H1 (cell line): ENCODE results near the gene SPATS2. TPM values are rescaled to one million over a fixed set of nuclear protein-coding genes. Genes with fewer than 3 reads are reported as not detected.

Experiments
- CTCF ChIA-PET: fragments of 300-600 bp; sonication (Branson Sonifier 250); formaldehyde crosslinking; loops from one replicate; lab custom pipeline; 2021; ENCODE audit not compliant: partially characterized antibody; lab: Charles Lee
- POLR2A ChIA-PET: fragments of 300-600 bp; sonication (Branson Sonifier 250); formaldehyde crosslinking; loops from one replicate; lab custom pipeline; 2021; ENCODE audit warnings: inconsistent platforms; ENCODE audit not compliant: partially characterized antibody; lab: Charles Lee
- DNase-seq, 2 experiments: peaks; one replicate each; pipeline versions ENCODE4 v3.0.0 to v3.0.0-alpha.2; 2010 to 2022; ENCODE audit warnings: low spot score in 2 of 2, low read depth in 1 of 2, mixed read lengths in 1 of 2
- FAIRE-seq: peaks from 2 replicates; lab custom pipeline; 2011; peaks lifted over from hg19 to GRCh38; lab: Jason Lieb, UNC
- H2AFZ ChIP-seq: 2 replicates; pipeline ENCODE4 v1.8.1; 2012; ENCODE audit warnings: low read length, inconsistent platforms
- H2AK5ac ChIP-seq: 2 replicates; pipeline ENCODE4 v1.6.1; 2013; ENCODE audit warnings: low read depth, low read length
- H2BK120ac ChIP-seq: replicated peaks from 2 replicates; pipeline ENCODE3; 2013; ENCODE audit warnings: low read depth, low read length, inconsistent platforms
- H2BK12ac ChIP-seq: 2 replicates; pipeline ENCODE4 v1.6.1; 2013; ENCODE audit warnings: low read depth, low read length
- H2BK15ac ChIP-seq: 2 replicates; pipeline ENCODE4 v1.6.1; 2013; ENCODE audit warnings: low read length
- H2BK20ac ChIP-seq: 2 replicates; pipeline ENCODE4 v1.6.1; 2013; ENCODE audit warnings: low read length
- H2BK5ac ChIP-seq: 2 replicates; pipeline ENCODE4 v1.6.1; 2013; ENCODE audit warnings: low read depth, low read length
- H3K14ac ChIP-seq: 2 replicates; pipeline ENCODE4 v1.6.1; 2013; ENCODE audit warnings: inconsistent platforms; ENCODE audit not compliant: insufficient read length
- H3K18ac ChIP-seq: 2 replicates; pipeline ENCODE4 v1.6.1; 2013; ENCODE audit warnings: low read length; ENCODE audit errors: extremely low read depth
- H3K23ac ChIP-seq: 2 replicates; pipeline ENCODE4 v1.6.1; 2013; ENCODE audit warnings: inconsistent platforms; ENCODE audit not compliant: insufficient read length
- H3K23me2 ChIP-seq: 2 replicates; pipeline ENCODE4 v1.6.1; 2013; ENCODE audit warnings: low read depth, low read length
- H3K27ac ChIP-seq: 2 replicates; pipeline ENCODE4 v1.6.1; 2011; ENCODE audit warnings: low read depth, low read length, inconsistent platforms
- H3K27me3 ChIP-seq, 4 experiments: replicated peaks in 1 of 4; 1 replicate in 1 of 4; 2 replicates in 3 of 4; pipeline versions ENCODE4 v1.6.1 to v1.8.1; 2011 to 2013; ENCODE audit warnings: low read length in 3 of 4, mild to moderate bottlenecking in 3 of 4, inconsistent platforms in 2 of 4, mixed read lengths in 2 of 4, moderate library complexity in 1 of 4; ENCODE audit not compliant: control insufficient read depth in 3 of 4, insufficient read depth in 3 of 4; ENCODE audit errors: extremely low read depth in 1 of 4
- H3K36me3 ChIP-seq, 4 experiments: 2 replicates each; pipeline versions ENCODE4 v1.6.1 to v1.8.1; 2011 to 2013; ENCODE audit warnings: mild to moderate bottlenecking in 4 of 4, low read length in 3 of 4, moderate library complexity in 2 of 4, control low read depth in 1 of 4, inconsistent platforms in 1 of 4; ENCODE audit not compliant: insufficient read depth in 4 of 4, control insufficient read depth in 2 of 4
- H3K4ac ChIP-seq: replicated peaks from 2 replicates; pipeline ENCODE3; 2013; ENCODE audit warnings: low read length, low read depth, mixed read lengths, inconsistent platforms; ENCODE audit not compliant: insufficient read length
- H3K4me1 ChIP-seq, 4 experiments: replicated peaks in 1 of 4; 1 replicate in 1 of 4; 2 replicates in 3 of 4; pipeline versions ENCODE4 v1.6.1 to v1.8.1; 2011 to 2013; ENCODE audit warnings: low read length in 3 of 4, inconsistent platforms in 2 of 4, mixed read lengths in 1 of 4; ENCODE audit not compliant: insufficient read depth in 4 of 4, control insufficient read depth in 3 of 4
- H3K4me2 ChIP-seq, 2 experiments: 2 replicates each; pipeline versions ENCODE4 v1.6.1 to v1.8.1; 2011 to 2013; ENCODE audit warnings: low read depth in 2 of 2, low read length in 2 of 2, control low read depth in 1 of 2, inconsistent platforms in 1 of 2, mild to moderate bottlenecking in 1 of 2; ENCODE audit not compliant: insufficient read depth in 1 of 2
- H3K4me3 ChIP-seq, 4 experiments: fragments of 200-600, 300-600 bp in 1 of 4; sonication (generic), shearing (Covaris generic), sonication (Bioruptor Twin) in 1 of 4; 2 replicates each; pipeline versions ENCODE4 v1.5.1 to v1.8.1; 2011 to 2016; ENCODE audit warnings: low read length in 4 of 4, low read depth in 3 of 4, control low read depth in 2 of 4, inconsistent platforms in 2 of 4, mild to moderate bottlenecking in 2 of 4, mixed read lengths in 1 of 4, moderate library complexity in 1 of 4; ENCODE audit not compliant: insufficient read depth in 2 of 4; ENCODE audit errors: extremely low read depth in 1 of 4
- H3K56ac ChIP-seq: replicated peaks from 2 replicates; pipeline ENCODE3; 2013; ENCODE audit warnings: low read depth, mild to moderate bottlenecking, mixed read lengths, low read length, inconsistent platforms; ENCODE audit not compliant: insufficient read length
- H3K79me1 ChIP-seq: 2 replicates; pipeline ENCODE4 v1.6.1; 2013; ENCODE audit warnings: low read depth, low read length, control low read depth
- H3K79me2 ChIP-seq, 2 experiments: 2 replicates each; pipeline versions ENCODE4 v1.6.1 to v1.8.1; 2012 to 2013; ENCODE audit warnings: low read length in 2 of 2, mild to moderate bottlenecking in 2 of 2, inconsistent platforms in 1 of 2; ENCODE audit not compliant: insufficient read depth in 2 of 2, control insufficient read depth in 1 of 2
- H3K9ac ChIP-seq, 4 experiments: replicated peaks in 1 of 4; 1 replicate in 1 of 4; 2 replicates in 3 of 4; pipeline versions ENCODE4 v1.6.1 to v1.8.1; 2011 to 2013; ENCODE audit warnings: low read depth in 3 of 4, low read length in 3 of 4, control low read depth in 2 of 4, mild to moderate bottlenecking in 2 of 4, moderate library complexity in 2 of 4, inconsistent platforms in 1 of 4; ENCODE audit errors: extremely low read depth in 1 of 4
- H3K9me3 ChIP-seq, 2 experiments: 2 replicates each; pipeline versions ENCODE4 v1.6.1 to v1.8.1; 2012 to 2013; ENCODE audit warnings: mild to moderate bottlenecking in 2 of 2, moderate library complexity in 2 of 2, control low read depth in 1 of 2, inconsistent platforms in 1 of 2, low read depth in 1 of 2, low read length in 1 of 2, mixed read lengths in 1 of 2; ENCODE audit not compliant: insufficient read depth in 2 of 2
- H4K20me1 ChIP-seq, 2 experiments: replicated peaks in 1 of 2; 2 replicates each; pipeline versions ENCODE3 to v1.8.1; 2011 to 2013; ENCODE audit warnings: inconsistent platforms in 2 of 2, low read length in 2 of 2, mild to moderate bottlenecking in 1 of 2; ENCODE audit not compliant: insufficient read depth in 2 of 2, control insufficient read depth in 1 of 2
- H4K5ac ChIP-seq: 2 replicates; pipeline ENCODE4 v1.6.1; 2013; ENCODE audit warnings: low read length, low read depth, mixed read lengths, inconsistent platforms; ENCODE audit not compliant: insufficient read length
- H4K8ac ChIP-seq: 2 replicates; pipeline ENCODE4 v1.8.0; 2013; ENCODE audit warnings: mild to moderate bottlenecking, moderate library complexity, low read length, inconsistent platforms; ENCODE audit not compliant: insufficient read depth; ENCODE audit errors: extremely low read depth
- H4K91ac ChIP-seq: replicated peaks from 2 replicates; pipeline ENCODE3; 2013; ENCODE audit warnings: low read length, mixed read lengths, inconsistent platforms; ENCODE audit not compliant: insufficient read length
- E2F6 ChIP-seq: IDR thresholded peaks from 2 replicates; pipeline ENCODE4 v1.6.1; 2012; ENCODE audit warnings: inconsistent platforms
- EP300 ChIP-seq, 2 experiments: IDR thresholded peaks; 1 replicate in 1 of 2; 2 replicates in 1 of 2; pipeline ENCODE4 v1.6.1; 2011 to 2012; ENCODE audit warnings: low read depth in 2 of 2, low read length in 2 of 2, mild to moderate bottlenecking in 2 of 2, borderline replicate concordance in 1 of 2, inconsistent platforms in 1 of 2, moderate library complexity in 1 of 2
- HDAC2 ChIP-seq, 2 experiments: fragments of 300-600 bp in 1 of 2; sonication (generic) in 1 of 2; IDR thresholded peaks; 2 replicates each; pipeline ENCODE4 v1.6.1; 2011 to 2012; ENCODE audit warnings: low read depth in 2 of 2, low read length in 2 of 2, mild to moderate bottlenecking in 2 of 2, moderate library complexity in 2 of 2, borderline replicate concordance in 1 of 2, inconsistent platforms in 1 of 2
- NRF1 ChIP-seq: IDR thresholded peaks from 2 replicates; pipeline ENCODE4 v1.6.1; 2011; ENCODE audit warnings: mild to moderate bottlenecking, low read depth, low read length, improper control_type of control experiment
- PHF8 ChIP-seq: fragments of 200-600 bp; sonication (generic); conservative IDR thresholded peaks from 2 replicates; pipeline ENCODE4 v1.7.1; 2012; ENCODE audit warnings: low read depth, mild to moderate bottlenecking, inconsistent platforms, low read length, moderate library complexity
- SAP30 ChIP-seq: fragments of 300-600 bp; sonication (generic); IDR thresholded peaks from 2 replicates; pipeline ENCODE4 v1.7.1; 2012; ENCODE audit warnings: low read length, moderate library complexity, mild to moderate bottlenecking, inconsistent platforms; ENCODE audit not compliant: insufficient read depth, insufficient replicate concordance
- SP4 ChIP-seq: IDR thresholded peaks from 2 replicates; pipeline ENCODE4 v1.6.1; 2012; ENCODE audit warnings: low read length, inconsistent platforms
- USF2 ChIP-seq: IDR thresholded peaks from 2 replicates; pipeline ENCODE4 v1.6.1; 2011; ENCODE audit warnings: low read length, improper control_type of control experiment
- YY1 ChIP-seq: IDR thresholded peaks from 2 replicates; pipeline ENCODE4 v1.6.1; 2011; ENCODE audit warnings: low read depth, mild to moderate bottlenecking, low read length
- ZNF274 ChIP-seq: IDR thresholded peaks from 2 replicates; pipeline ENCODE4 v1.7.0; 2012; ENCODE audit warnings: low read length, borderline replicate concordance; ENCODE audit errors: extremely low read depth
- WGBS, 2 experiments: shearing (Covaris generic) in 1 of 2; methylation state at CpG; one replicate each; pipeline versions ENCODE4 v1.1.6 to v1.1.7; 2013 to 2015; ENCODE audit warnings: low lambda C conversion rate in 2 of 2, mixed read lengths in 2 of 2, inconsistent platforms in 1 of 2, low coverage in 1 of 2, missing lambda C conversion rate in 1 of 2; ENCODE audit not compliant: insufficient replicate concordance in 2 of 2, insufficient coverage in 1 of 2, insufficient read length in 1 of 2; ENCODE audit errors: extremely low coverage in 1 of 2, missing lambda C conversion rate in 1 of 2; 5-methylcytosine and 5-hydroxymethylcytosine counted together
- polyA plus RNA-seq, 7 experiments: library from polyadenylated mRNA; depleted of rRNA in 3 of 7; stranded (reverse) in 5 of 7; unstranded in 2 of 7; fragments of >200 nt in 5 of 7; fragments of 200-250 nt in 2 of 7; gene quantifications; 1 replicate in 5 of 7; 2 replicates in 1 of 7; 4 replicates in 1 of 7; pipeline versions ENCODE4 v1.2.1 to v1.2.3, GENCODE V29; 2011 to 2013; ENCODE audit warnings: missing spikeins in 2 of 7, mixed read lengths in 2 of 7
- total RNA-seq: library from RNA; stranded (reverse); fragmentation: NEBNext Ultra II Directional; extraction: Animal tissue kit (Norgen Biotek cat#: 25700); gene quantifications from 2 replicates; pipeline ENCODE4 v1.2.1, GENCODE V29; 2021

SPATS2 gene
- total and polyA plus RNA-seq, 2 of the 8 experiments (the other 6 are each of a cell fraction or from before 2014, with no cell fraction given), result 19.2 to 24.5 TPM

GRCh38 chr12:49548481-49548821, 181.2 kb downstream of the SPATS2 start:
- Histone ChIP-seq H3K23ac (no peak overlapping the region), H4K20me1 (peaks cover 0 to 7% of the 10 kb centered on the region in 2 experiments), H2BK5ac (no peak overlapping the region; the same call in 1 of the 2 replicates), H2BK15ac (no peak overlapping the region), H3K56ac (no peak overlapping the region), H3K4me3 (peak overlapping the region in 3 of 4 experiments; percentile 22 to 56 (median 35); a peak in 6 of 8 replicates), H2BK120ac (no peak overlapping the region), H4K8ac (no peak overlapping the region), H2BK20ac (no peak overlapping the region), H3K4ac (no peak overlapping the region), H2AK5ac (0 out of 2 replicates have a peak overlapping the region, but pooled peaks have one; percentile 77), H3K27ac (no peak overlapping the region), H3K23me2 (peaks cover 14% of the 10 kb centered on the region; the same call in 1 of the 2 replicates), H3K79me2 (no peaks in the 10 kb centered on the region), H3K4me2 (peak overlapping the region; percentile 76 to 95), H4K91ac (no peak overlapping the region), H3K18ac (peak overlapping the region; percentile 97; the same call in 1 of the 2 replicates), H3K9ac (no peak overlapping the region), H3K36me3 (no peaks in the 10 kb centered on the region), H4K5ac (no peak overlapping the region), H3K79me1 (no peaks in the 10 kb centered on the region), H3K9me3 (no peaks in the 10 kb centered on the region), H2BK12ac (peak overlapping the region; percentile 84; the same call in 1 of the 2 replicates), H3K27me3 (peaks cover 16 to 78% (median 66%) of the 10 kb centered on the region in 4 experiments), H3K4me1 (peaks cover 0 to 26% (median 18%) of the 10 kb centered on the region in 4 experiments; a peak in 6 of 7 replicates), H3K14ac (no peak overlapping the region), H2AFZ (peak overlapping the region; percentile 61; the same call in 1 of the 2 replicates)
- ChIA-PET CTCF (interaction anchor here (0.8 to 9.4 kb wide), 5 partner anchors 11 to 217 kb away, joined by 3 to 115 read pairs (median 3); partner anchors contain the start of genes KCNH3 and MCRS1), POLR2A (interaction anchor here (0.9 to 1.1 kb wide), 2 partner anchors 9 to 182 kb away, joined by 3 to 5 read pairs; no protein-coding TSS in a partner anchor)
- FAIRE-seq (no peak), DNase-seq (no peak)
- WGBS, 2 experiments, result 81% methylated on average over 7 of the region's 8 CpGs; no CpG with 5 or more reads in 1 of the 2 experiments
- no peak for TF ChIP-seq E2F6
- no peak for TF ChIP-seq USF2
- no peak for TF ChIP-seq PHF8
- no peak for TF ChIP-seq SP4
- TF ChIP-seq YY1, result no peak
- TF ChIP-seq HDAC2 (IDR thresholded peaks at IDR 0.05; ENCODE audit: borderline replicate concordance in 1 of 2, low read depth in 2 of 2, low read length in 2 of 2), result no peak
- TF ChIP-seq NRF1, result no peak
- TF ChIP-seq ZNF274, result no peak
- TF ChIP-seq SAP30, result no peak
- TF ChIP-seq EP300 (IDR thresholded peaks at IDR 0.05; ENCODE audit: borderline replicate concordance in 1 of 2, low read depth in 2 of 2, low read length in 2 of 2), result no peak
